ENCODE data around the gene SOS1.
"Not testable (repeated sequence)": the region's sequence is repeated elsewhere in the genome, so short reads cannot be mapped to it uniquely, and the experiment has no call there.

Gene SOS1

GRCh38 chr2:38960609-38961320 lies 160.1 kb downstream of the SOS1 start:
- no peak overlapping the region for H3K27ac Mint-ChIP-seq
- peak overlapping the region; percentile 58 for H3K4me3 Mint-ChIP-seq
- H3K36me3 Mint-ChIP-seq = peaks cover 2% of the 10 kb centered on the region
- H3K9me3 Mint-ChIP-seq (ENCODE audit: low read depth) = no peaks in the 10 kb centered on the region
- H3K27me3 Mint-ChIP-seq = peaks cover 15% of the 10 kb centered on the region
- peaks cover 2% of the 10 kb centered on the region for H3K4me1 Mint-ChIP-seq (ENCODE audit: low read depth)

GRCh38 chr2:38959938-38960608 lies 160.8 kb downstream of the SOS1 start:
- Mint-ChIP-seq H3K9me3 (ENCODE audit: low read depth) (no peaks in the 10 kb centered on the region), H3K27ac (no peak overlapping the region), H3K4me1 (ENCODE audit: low read depth) (peaks cover 2% of the 10 kb centered on the region), H3K36me3 (peaks cover 2% of the 10 kb centered on the region), H3K27me3 (peaks cover 13% of the 10 kb centered on the region), H3K4me3 (peak overlapping the region; percentile 42)

- no peaks in the 10 kb centered on the region for H3K9me3 Mint-ChIP-seq (ENCODE audit: low read depth)
- peaks cover 2% of the 10 kb centered on the region for H3K36me3 Mint-ChIP-seq
- peak overlapping the region; percentile 69 for H3K4me3 Mint-ChIP-seq
- no peak overlapping the region for H3K27ac Mint-ChIP-seq
- peaks cover 2% of the 10 kb centered on the region for H3K4me1 Mint-ChIP-seq (ENCODE audit: low read depth)
- peaks cover 13% of the 10 kb centered on the region for H3K27me3 Mint-ChIP-seq
Observed at GRCh38 chr2:38959466-38959865, 161.4 kb downstream of the SOS1 start.

GRCh38 chr2:38957972-38958371 lies 162.9 kb downstream of the SOS1 start:
- H3K4me1 Mint-ChIP-seq (ENCODE audit: low read depth) = peaks cover 2% of the 10 kb centered on the region
- H3K36me3 Mint-ChIP-seq = peaks cover 2% of the 10 kb centered on the region
- H3K4me3 Mint-ChIP-seq = no peak overlapping the region
- no peak overlapping the region for H3K27ac Mint-ChIP-seq
- H3K27me3 Mint-ChIP-seq = peaks cover 13% of the 10 kb centered on the region
- H3K9me3 Mint-ChIP-seq (ENCODE audit: low read depth) = no peaks in the 10 kb centered on the region

- Mint-ChIP-seq H3K9me3 (ENCODE audit: low read depth) (no peaks in the 10 kb centered on the region), H3K36me3 (no peaks in the 10 kb centered on the region)
Observed at GRCh38 chr2:38951766-38952165, 169.1 kb downstream of the SOS1 start.

GRCh38 chr2:38948995-38949394 lies 171.9 kb downstream of the SOS1 start:
- Mint-ChIP-seq H3K27me3 (no peaks in the 10 kb centered on the region), H3K4me3 (no peak overlapping the region), H3K4me1 (ENCODE audit: low read depth) (no peaks in the 10 kb centered on the region), H3K27ac (no peak overlapping the region), H3K36me3 (no peaks in the 10 kb centered on the region), H3K9me3 (ENCODE audit: low read depth) (no peaks in the 10 kb centered on the region)

More at GRCh38 chr2:38951766-38952165, 169.1 kb downstream of the SOS1 start:
- H3K4me1 Mint-ChIP-seq (ENCODE audit: low read depth) = no peaks in the 10 kb centered on the region
- H3K27me3 Mint-ChIP-seq = no peaks in the 10 kb centered on the region
- no peak overlapping the region for H3K27ac Mint-ChIP-seq
- H3K4me3 Mint-ChIP-seq = no peak overlapping the region

- Mint-ChIP-seq H3K36me3 (no peaks in the 10 kb centered on the region), H3K9me3 (ENCODE audit: low read depth) (no peaks in the 10 kb centered on the region)
Observed at GRCh38 chr2:38948387-38948882, 172.4 kb downstream of the SOS1 start.

GRCh38 chr2:38947241-38948239 lies 173.3 kb downstream of the SOS1 start:
- no peak overlapping the region for H3K27ac Mint-ChIP-seq
- H3K36me3 Mint-ChIP-seq = no peaks in the 10 kb centered on the region
- H3K4me1 Mint-ChIP-seq (ENCODE audit: low read depth) = no peaks in the 10 kb centered on the region
- no peak overlapping the region for H3K4me3 Mint-ChIP-seq
- H3K9me3 Mint-ChIP-seq (ENCODE audit: low read depth) = no peaks in the 10 kb centered on the region
- no peaks in the 10 kb centered on the region for H3K27me3 Mint-ChIP-seq

More at GRCh38 chr2:38948387-38948882, 172.4 kb downstream of the SOS1 start:
- H3K27ac Mint-ChIP-seq = no peak overlapping the region
- H3K4me1 Mint-ChIP-seq (ENCODE audit: low read depth) = no peaks in the 10 kb centered on the region
- no peak overlapping the region for H3K4me3 Mint-ChIP-seq
- H3K27me3 Mint-ChIP-seq = no peaks in the 10 kb centered on the region

- no peaks in the 10 kb centered on the region for H3K9me3 Mint-ChIP-seq (ENCODE audit: low read depth)
- H3K4me1 Mint-ChIP-seq (ENCODE audit: low read depth) = no peaks in the 10 kb centered on the region
- H3K4me3 Mint-ChIP-seq = no peak overlapping the region
- H3K36me3 Mint-ChIP-seq = peaks cover 2% of the 10 kb centered on the region
- H3K27me3 Mint-ChIP-seq = no peaks in the 10 kb centered on the region
- no peak overlapping the region for H3K27ac Mint-ChIP-seq
Observed at GRCh38 chr2:38945911-38946310, 174.9 kb downstream of the SOS1 start.

GRCh38 chr2:38945372-38945771 lies 175.5 kb downstream of the SOS1 start:
- peaks cover 2% of the 10 kb centered on the region for H3K36me3 Mint-ChIP-seq

GRCh38 chr2:38943784-38944183 lies 177.1 kb downstream of the SOS1 start:
- no peak overlapping the region for H3K4me3 Mint-ChIP-seq
- no peaks in the 10 kb centered on the region for H3K27me3 Mint-ChIP-seq
- no peaks in the 10 kb centered on the region for H3K9me3 Mint-ChIP-seq (ENCODE audit: low read depth)
- peaks cover 2% of the 10 kb centered on the region for H3K36me3 Mint-ChIP-seq
- H3K27ac Mint-ChIP-seq = no peak overlapping the region
- no peaks in the 10 kb centered on the region for H3K4me1 Mint-ChIP-seq (ENCODE audit: low read depth)

More at GRCh38 chr2:38945372-38945771, 175.5 kb downstream of the SOS1 start:
- no peak overlapping the region for H3K27ac Mint-ChIP-seq
- H3K27me3 Mint-ChIP-seq = no peaks in the 10 kb centered on the region
- H3K9me3 Mint-ChIP-seq (ENCODE audit: low read depth) = no peaks in the 10 kb centered on the region
- no peak overlapping the region for H3K4me3 Mint-ChIP-seq
- no peaks in the 10 kb centered on the region for H3K4me1 Mint-ChIP-seq (ENCODE audit: low read depth)

GRCh38 chr2:38940746-38941145 lies 180.1 kb downstream of the SOS1 start:
- Mint-ChIP-seq H3K9me3 (ENCODE audit: low read depth) (no peaks in the 10 kb centered on the region), H3K27me3 (peaks cover under 1% of the 10 kb centered on the region), H3K4me3 (no peak overlapping the region), H3K27ac (no peak overlapping the region), H3K4me1 (ENCODE audit: low read depth) (peaks cover under 1% of the 10 kb centered on the region), H3K36me3 (peaks cover 2% of the 10 kb centered on the region)

- H3K36me3 Mint-ChIP-seq = peaks cover 2% of the 10 kb centered on the region
- no peak overlapping the region for H3K4me3 Mint-ChIP-seq
- H3K27me3 Mint-ChIP-seq = peaks cover 4% of the 10 kb centered on the region
- H3K9me3 Mint-ChIP-seq (ENCODE audit: low read depth) = no peaks in the 10 kb centered on the region
- no peak overlapping the region for H3K27ac Mint-ChIP-seq
- peaks cover 2% of the 10 kb centered on the region for H3K4me1 Mint-ChIP-seq (ENCODE audit: low read depth)
Observed at GRCh38 chr2:38937548-38937947, 183.3 kb downstream of the SOS1 start.

- not testable (repeated sequence) for H3K4me3 Mint-ChIP-seq; H3K9me3 Mint-ChIP-seq (ENCODE audit: low read depth); H3K36me3 Mint-ChIP-seq; H3K27me3 Mint-ChIP-seq; H3K4me1 Mint-ChIP-seq (ENCODE audit: low read depth); H3K27ac Mint-ChIP-seq
Observed at GRCh38 chr2:38936516-38936915, 184.3 kb downstream of the SOS1 start.
